ENCODE results near the gene C16orf86.

- TF ChIP-seq CTCF (IDR thresholded peaks at IDR 0.05), result no peak
- TF ChIP-seq EP300 (IDR thresholded peaks at IDR 0.05), result no peak
- no peak for TF ChIP-seq POLR2A (IDR thresholded peaks at IDR 0.05)
Measured at GRCh38 chr16:67648764-67649407, 17.7 kb upstream of the C16orf86 start.
